ENCODE measurements around the gene CD300LB. TPM values are rescaled to one million over a fixed set of nuclear protein-coding genes. Genes with fewer than 3 reads are reported as not detected.

CD300LB gene
- total RNA-seq, 1 experiment from 2014 or later: not detected

- no peak overlapping the region for H3K4me3 ChIP-seq (ENCODE audit: low read depth, low read length, poor library complexity, severe bottlenecking)
- H3K4me1 ChIP-seq (ENCODE audit: insufficient read depth, low read length, poor library complexity, severe bottlenecking): no peaks in the 10 kb centered on the region
- H3K27me3 ChIP-seq (replicated peaks; ENCODE audit: insufficient read depth, low read depth, low read length, poor library complexity): peaks cover 32% of the 10 kb centered on the region
- no peaks in the 10 kb centered on the region for H3K9me3 ChIP-seq (ENCODE audit: low read depth, low read length, poor library complexity, severe bottlenecking)
- H3K27ac ChIP-seq (ENCODE audit: low read depth, low read length, poor library complexity, severe bottlenecking): no peak overlapping the region
- TF ChIP-seq CTCF (conservative IDR thresholded peaks at IDR 0.05; ENCODE audit: low read depth, low read length): no peak
- DNase-seq (ENCODE audit: low spot score): no peak
- POLR2A ChIA-PET (ENCODE audit: low non-redundant PET): interaction anchor here (0.6 kb wide), 1 partner anchor 43 kb away, joined by 3 read pairs; no protein-coding TSS in a partner anchor
- BruUV-seq (replicated peaks): no TSS peak
- H3K36me3 ChIP-seq (ENCODE audit: insufficient read depth, low read length, poor library complexity, severe bottlenecking): no peaks in the 10 kb centered on the region
- intact Hi-C loops (cut with micrococcal nuclease; ENCODE audit: unreplicated experiment): no loop called here
- CTCF ChIA-PET: no interaction called here
Observed at GRCh38 chr17:74527756-74528155, 3.5 kb downstream of the CD300LB start.

- BruUV-seq (replicated peaks): no TSS peak
- ChIA-PET POLR2A (ENCODE audit: low non-redundant PET) (no interaction called here), CTCF (no interaction called here)
- Histone ChIP-seq H3K9me3 (ENCODE audit: low read depth, low read length, poor library complexity, severe bottlenecking) (no peaks in the 10 kb centered on the region), H3K4me1 (ENCODE audit: insufficient read depth, low read length, poor library complexity, severe bottlenecking) (no peaks in the 10 kb centered on the region), H3K27ac (ENCODE audit: low read depth, low read length, poor library complexity, severe bottlenecking) (no peak overlapping the region), H3K36me3 (ENCODE audit: insufficient read depth, low read length, poor library complexity, severe bottlenecking) (no peaks in the 10 kb centered on the region), H3K4me3 (ENCODE audit: low read depth, low read length, poor library complexity, severe bottlenecking) (no peak overlapping the region), H3K27me3 (replicated peaks; ENCODE audit: insufficient read depth, low read depth, low read length, poor library complexity) (peaks cover 39% of the 10 kb centered on the region)
- intact Hi-C loops (cut with micrococcal nuclease; ENCODE audit: unreplicated experiment): no loop called here
- no peak for DNase-seq (ENCODE audit: low spot score)
- TF ChIP-seq CTCF (conservative IDR thresholded peaks at IDR 0.05; ENCODE audit: low read depth, low read length) (no peak), EZH2 (IDR thresholded peaks at IDR 0.05; ENCODE audit: borderline replicate concordance, low read depth, low read length, poor library complexity, severe bottlenecking) (no peak)
Observed at GRCh38 chr17:74527081-74527480, 4.2 kb downstream of the CD300LB start.

GRCh38 chr17:74526681-74527080, 4.6 kb downstream of the CD300LB start:
- peaks cover 43% of the 10 kb centered on the region for H3K27me3 ChIP-seq (replicated peaks; ENCODE audit: insufficient read depth, low read depth, low read length, poor library complexity)
- H3K27ac ChIP-seq (ENCODE audit: low read depth, low read length, poor library complexity, severe bottlenecking): no peak overlapping the region
- POLR2A ChIA-PET (ENCODE audit: low non-redundant PET): no interaction called here
- no peak for DNase-seq (ENCODE audit: low spot score)
- H3K9me3 ChIP-seq (ENCODE audit: low read depth, low read length, poor library complexity, severe bottlenecking): no peaks in the 10 kb centered on the region
- H3K4me3 ChIP-seq (ENCODE audit: low read depth, low read length, poor library complexity, severe bottlenecking): no peak overlapping the region
- intact Hi-C loops (cut with micrococcal nuclease; ENCODE audit: unreplicated experiment): no loop called here
- TF ChIP-seq CTCF (conservative IDR thresholded peaks at IDR 0.05; ENCODE audit: low read depth, low read length): no peak
- TF ChIP-seq EZH2 (IDR thresholded peaks at IDR 0.05; ENCODE audit: borderline replicate concordance, low read depth, low read length, poor library complexity, severe bottlenecking): no peak
- CTCF ChIA-PET: no interaction called here
- no peaks in the 10 kb centered on the region for H3K36me3 ChIP-seq (ENCODE audit: insufficient read depth, low read length, poor library complexity, severe bottlenecking)
- no TSS peak for BruUV-seq (replicated peaks)
- no peaks in the 10 kb centered on the region for H3K4me1 ChIP-seq (ENCODE audit: insufficient read depth, low read length, poor library complexity, severe bottlenecking)

All from A673 (cell line).